RPMI7951 (cell line): ENCODE measurements around the gene SP9. TPM values are rescaled to one million over a fixed set of nuclear protein-coding genes. Genes with fewer than 3 reads are reported as not detected.
"Not testable (repeated sequence)": the region's sequence is repeated elsewhere in the genome, so short reads cannot be mapped to it uniquely, and the experiment has no call there.

ENCODE experiments used
- DNase-seq: peaks from one replicate; pipeline ENCODE4 v3.0.0-alpha.2; 2012; ENCODE audit warnings: low read depth
- total RNA-seq: library from RNA; depleted of rRNA; stranded (reverse); fragments of >200 nt; shearing (Covaris generic); gene quantifications from 2 replicates; pipeline ENCODE4 v1.2.3, GENCODE V29; 2014; rRNA removed

Gene SP9
- total RNA-seq, 1 experiment from 2014 or later, result not detected

GRCh38 chr2:174344716-174345461, 10.1 kb downstream of the SP9 start:
- peak; percentile 41 for DNase-seq

DNA sequence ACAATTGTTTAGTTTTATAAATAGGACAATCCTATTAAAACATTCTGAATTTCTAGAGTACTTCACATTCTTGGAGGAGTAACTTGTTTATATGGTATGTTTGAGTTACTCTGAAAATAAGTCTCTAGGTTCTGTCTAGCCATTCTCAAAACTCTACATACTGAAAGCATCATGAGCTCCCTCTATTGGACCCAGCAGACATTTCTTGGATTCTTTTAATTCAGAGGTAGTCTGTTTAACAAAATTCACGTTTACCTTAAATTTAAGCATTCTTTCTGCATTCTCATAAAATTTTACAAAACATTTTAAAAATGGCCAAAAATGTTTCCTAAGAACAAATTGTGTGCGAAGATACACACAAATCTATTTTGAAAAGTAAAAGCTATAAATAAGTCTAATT, 15.3 kb downstream of the SP9 start:
- peak; percentile 22 for DNase-seq

DNA sequence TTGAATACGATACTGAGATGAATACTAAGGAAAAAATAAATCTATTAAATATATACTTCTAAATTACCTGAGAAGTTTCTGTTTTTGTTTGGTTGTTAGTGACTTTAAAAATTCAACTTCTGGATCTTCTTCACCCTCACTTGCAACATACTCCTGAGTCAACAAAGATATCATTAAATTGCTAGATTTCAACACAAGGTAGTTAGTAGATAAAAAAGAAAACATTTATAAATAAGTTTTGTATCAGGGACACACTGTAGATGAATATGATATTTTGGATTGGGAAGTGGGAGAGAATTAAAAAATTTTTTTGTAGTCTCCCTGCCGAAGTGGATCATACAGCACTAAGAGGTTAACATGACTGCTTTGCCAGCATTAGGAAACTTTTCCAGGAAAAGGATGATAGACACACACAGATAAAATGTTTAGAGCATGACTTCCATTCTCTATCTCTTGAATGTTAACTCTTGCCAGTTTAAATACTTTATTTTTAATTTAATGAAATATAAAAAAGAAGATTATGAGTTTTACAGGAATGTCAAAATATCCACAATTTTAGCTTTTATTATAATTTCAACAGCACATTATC, 15.9 kb downstream of the SP9 start:
- DNase-seq, result no peak

DNA sequence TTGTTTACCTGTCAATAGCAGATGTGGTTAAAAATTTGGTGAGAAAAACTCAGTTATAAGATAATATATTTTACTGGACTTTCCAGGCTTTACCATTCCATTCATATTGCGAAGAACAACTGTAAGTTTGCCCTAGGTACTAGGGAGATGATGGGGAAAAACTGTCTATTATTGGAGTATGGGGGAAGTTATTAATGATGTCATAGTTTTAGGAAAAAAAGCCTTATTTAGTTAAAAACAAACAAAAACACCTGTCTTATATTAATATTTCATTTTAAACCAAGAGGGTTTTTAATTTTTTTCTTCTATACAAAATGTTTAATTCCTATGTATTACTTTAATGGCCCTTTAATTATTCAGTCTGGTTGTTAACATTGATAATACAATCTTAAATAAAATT, 18.2 kb downstream of the SP9 start:
- no peak for DNase-seq

- no peak for DNase-seq
Measured at GRCh38 chr2:174356347-174356746, 21.6 kb downstream of the SP9 start.

GRCh38 chr2:174359663-174360062, 24.9 kb downstream of the SP9 start:
- not testable (repeated sequence) for DNase-seq

DNA sequence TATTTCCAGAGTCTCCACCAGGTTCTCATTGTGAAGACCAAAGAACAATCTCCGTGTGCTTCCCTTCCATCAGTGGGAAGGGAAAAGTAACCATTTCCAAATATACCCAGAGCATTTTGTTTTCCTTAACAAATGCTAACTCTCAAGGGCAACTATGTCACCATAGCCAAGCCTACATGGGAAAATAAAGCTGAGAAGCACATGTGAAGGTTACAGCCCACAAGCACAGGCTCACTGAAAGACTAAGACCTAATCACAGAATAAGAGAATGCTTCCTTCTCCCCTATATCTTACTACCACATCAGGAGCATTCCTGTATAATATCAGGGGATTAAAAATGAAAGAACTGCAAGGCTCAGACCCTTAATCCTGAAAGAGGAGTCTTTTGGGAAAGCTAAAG, 28.2 kb downstream of the SP9 start:
- DNase-seq, result no peak

DNA sequence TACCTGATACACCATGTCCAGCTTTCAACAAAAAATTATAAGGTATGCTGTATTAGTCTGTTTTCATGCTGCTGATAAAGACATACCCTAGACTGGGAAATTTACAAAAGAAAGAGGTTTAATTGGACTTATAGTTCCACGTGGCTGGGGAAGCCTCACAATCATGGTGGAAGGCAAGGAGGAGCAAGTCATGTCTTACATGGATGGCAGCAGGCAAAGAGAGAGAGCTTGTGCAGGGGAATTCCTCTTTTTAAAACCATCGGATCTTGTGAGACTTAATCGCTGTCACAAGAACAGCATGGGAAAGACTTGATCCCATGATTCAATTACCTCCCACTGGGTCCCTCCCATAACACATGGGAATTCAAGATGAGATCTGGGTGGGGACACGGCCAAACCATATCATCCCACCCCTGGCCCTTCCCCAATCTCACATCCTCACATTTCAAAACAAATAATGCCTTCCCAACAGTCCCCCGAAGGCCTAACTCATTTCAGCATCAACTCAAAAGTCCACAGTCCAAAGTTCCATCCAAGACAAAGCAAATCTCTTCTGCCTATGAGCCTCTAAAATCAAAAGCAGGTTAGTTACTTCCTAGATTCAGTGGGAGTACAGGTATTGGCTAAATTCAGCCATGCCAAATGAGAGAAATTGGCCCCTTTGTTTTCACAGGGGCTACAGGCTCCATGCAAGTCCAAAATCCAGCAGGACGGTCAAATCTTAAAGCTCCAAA, 28.9 kb downstream of the SP9 start:
- not testable (repeated sequence) for DNase-seq

- DNase-seq, result no peak
Measured at GRCh38 chr2:174364628-174365027, 29.9 kb downstream of the SP9 start.

- DNase-seq, result no peak
Measured at GRCh38 chr2:174365571-174365970, 30.8 kb downstream of the SP9 start.

DNA sequence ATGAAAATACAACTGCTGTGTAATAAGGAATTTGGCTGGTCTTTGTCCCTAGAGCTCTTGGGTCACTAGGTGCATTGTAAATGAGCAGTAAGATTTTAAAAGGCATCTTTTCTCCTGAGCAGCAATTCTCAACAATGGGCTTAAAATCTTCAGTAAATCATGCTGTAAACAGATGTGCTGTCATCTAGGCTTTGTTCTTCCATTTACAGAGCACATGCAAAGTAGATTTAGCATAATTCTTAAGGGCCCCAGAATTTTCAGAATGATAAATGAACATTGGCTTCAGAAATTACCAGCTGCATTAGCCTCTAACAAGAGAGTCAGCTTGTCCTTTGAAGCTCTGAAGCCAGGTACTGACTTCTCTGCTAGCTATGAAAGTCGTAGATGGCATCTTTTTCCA, 33.9 kb downstream of the SP9 start:
- no peak for DNase-seq

DNA sequence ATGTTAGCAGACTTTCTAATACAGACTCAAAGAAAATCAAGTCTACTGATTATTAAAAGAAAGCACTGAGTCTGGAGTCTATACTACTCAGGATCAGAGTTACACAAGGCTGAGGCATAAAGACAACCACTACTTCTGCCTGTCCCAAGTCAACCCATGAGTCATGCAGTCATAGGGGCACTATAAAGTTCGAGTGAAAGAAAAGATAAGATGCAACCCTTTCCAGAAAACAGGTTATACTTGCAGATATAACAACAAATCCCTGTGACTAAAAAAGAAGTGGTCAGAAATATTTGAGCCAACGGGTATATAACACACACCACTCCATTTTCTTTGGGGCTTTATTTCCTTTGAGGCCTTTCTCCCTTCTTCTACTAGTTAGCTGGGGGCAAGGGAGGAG, 42.2 kb downstream of the SP9 start:
- peak; percentile 7 for DNase-seq

- no peak for DNase-seq
Measured at GRCh38 chr2:174383796-174384195, 49.0 kb downstream of the SP9 start.

DNA sequence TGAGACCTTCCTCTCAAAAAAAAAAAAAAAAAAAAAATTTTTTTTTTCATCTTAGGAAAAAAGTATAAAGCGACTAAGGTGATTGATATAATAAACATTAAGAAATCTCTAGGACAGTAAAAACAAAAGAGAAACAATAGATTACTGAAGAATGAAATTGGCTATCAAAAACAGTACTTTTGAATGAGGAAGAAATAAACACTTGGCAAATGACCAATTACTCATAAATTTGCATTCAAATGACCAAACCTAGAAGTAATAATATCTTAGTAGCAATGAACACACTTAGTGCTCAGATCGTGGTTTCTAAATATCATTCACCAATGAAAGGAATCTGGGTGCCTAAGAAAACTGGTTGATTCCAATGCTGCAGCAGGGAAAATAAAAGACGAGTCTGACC, 50.4 kb downstream of the SP9 start:
- no peak for DNase-seq

Other genes starting within 250 kb of the SP9 start
- gene OLA1, start 86.4 kb upstream of the SP9 start, total RNA-seq, result 123 and 137 TPM in 2 replicates
- gene SCRN3, start 60.8 kb downstream of the SP9 start, total RNA-seq, result 30.5 and 32.0 TPM in 2 replicates
- 2.4 and 2.9 TPM in 2 replicates for gene GPR155, start 152.1 kb downstream of the SP9 start, total RNA-seq